HL-60/S4 treated with retinoic acid at 250 ng/mL for 4 days and 3 days (cell line): ENCODE measurements around the gene ZSCAN2.
"Not testable (repeated sequence)": the region's sequence is repeated elsewhere in the genome, so short reads cannot be mapped to it uniquely, and the experiment has no call there.

Source experiments
- in situ Hi-C: fragments of 300-500 bp; cut with MboI; formaldehyde crosslinking; loops from 2 replicates; pipeline ENCODE4 v1.7.0; 2022; ENCODE audit warnings: low sequenced_read_pairs

Gene ZSCAN2

GRCh38 chr15:84600687-84601554 lies at the start of gene ZSCAN2:
Gene ZSCAN2 (plus strand): TSS chr15:84601009. CDS start chr15:84603928, 2,919 bp downstream.
- in situ Hi-C loops = no loop called here

GRCh38 chr15:84551624-84552023 lies 49.2 kb upstream of the ZSCAN2 start:
- in situ Hi-C loops = not testable (repeated sequence)

- in situ Hi-C loops = no loop called here
These were observed 47.9 kb upstream of the ZSCAN2 start for GRCh38 chr15:84552896-84553295.

GRCh38 chr15:84556690-84557089 lies 44.1 kb upstream of the ZSCAN2 start:
- in situ Hi-C loops = not testable (repeated sequence)

DNA sequence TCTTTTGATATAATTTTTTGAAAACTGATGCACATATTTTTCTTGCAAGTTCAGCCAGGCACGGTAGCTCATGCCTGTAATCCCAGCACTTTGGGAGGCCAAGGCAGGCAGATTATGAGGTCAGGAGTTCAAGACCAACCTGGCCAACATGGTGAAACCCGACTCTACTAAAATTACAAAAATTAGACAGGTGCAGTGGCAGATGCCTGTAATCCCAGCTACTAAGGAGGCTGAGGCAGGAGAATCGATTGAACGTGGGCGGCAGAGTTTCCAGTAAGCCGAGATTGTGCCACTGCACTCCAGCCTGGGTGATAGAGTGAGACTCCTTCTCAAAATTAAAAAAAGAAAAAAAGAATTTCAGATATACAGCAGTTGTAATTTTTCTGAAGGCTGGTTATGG lies 32.8 kb upstream of the ZSCAN2 start:
- in situ Hi-C loops = not testable (repeated sequence)

GRCh38 chr15:84570164-84570735 lies 30.6 kb upstream of the ZSCAN2 start:
- in situ Hi-C loops = no loop called here

GRCh38 chr15:84572231-84572630 lies 28.6 kb upstream of the ZSCAN2 start:
- in situ Hi-C loops = no loop called here

GRCh38 chr15:84575493-84575892 lies 25.3 kb upstream of the ZSCAN2 start:
- in situ Hi-C loops = no loop called here

DNA sequence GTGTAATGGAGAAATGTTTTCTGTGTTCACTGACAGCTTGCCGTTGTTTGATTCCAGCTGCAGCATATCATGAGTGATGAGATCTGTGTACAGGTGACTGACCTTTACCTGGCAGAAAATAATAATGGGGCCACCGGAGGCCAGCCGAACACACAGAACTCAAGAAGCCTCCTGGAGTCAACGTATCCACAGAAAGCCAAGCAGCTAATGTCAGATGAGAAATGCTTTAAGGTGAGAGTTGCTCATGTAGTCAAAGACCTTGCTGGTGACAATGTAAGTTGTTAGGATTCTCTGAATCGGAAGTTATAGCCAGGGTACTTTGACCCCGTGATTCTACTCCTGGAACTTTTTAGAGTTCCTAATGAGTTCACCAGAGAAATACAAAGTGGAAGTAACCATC lies 22.9 kb upstream of the ZSCAN2 start:
- in situ Hi-C loops = not testable (repeated sequence)

- in situ Hi-C loops = not testable (repeated sequence)
These were observed 21.5 kb upstream of the ZSCAN2 start for GRCh38 chr15:84579261-84579721.

- in situ Hi-C loops = not testable (repeated sequence)
These were observed 19.0 kb upstream of the ZSCAN2 start for GRCh38 chr15:84581676-84582428.

DNA sequence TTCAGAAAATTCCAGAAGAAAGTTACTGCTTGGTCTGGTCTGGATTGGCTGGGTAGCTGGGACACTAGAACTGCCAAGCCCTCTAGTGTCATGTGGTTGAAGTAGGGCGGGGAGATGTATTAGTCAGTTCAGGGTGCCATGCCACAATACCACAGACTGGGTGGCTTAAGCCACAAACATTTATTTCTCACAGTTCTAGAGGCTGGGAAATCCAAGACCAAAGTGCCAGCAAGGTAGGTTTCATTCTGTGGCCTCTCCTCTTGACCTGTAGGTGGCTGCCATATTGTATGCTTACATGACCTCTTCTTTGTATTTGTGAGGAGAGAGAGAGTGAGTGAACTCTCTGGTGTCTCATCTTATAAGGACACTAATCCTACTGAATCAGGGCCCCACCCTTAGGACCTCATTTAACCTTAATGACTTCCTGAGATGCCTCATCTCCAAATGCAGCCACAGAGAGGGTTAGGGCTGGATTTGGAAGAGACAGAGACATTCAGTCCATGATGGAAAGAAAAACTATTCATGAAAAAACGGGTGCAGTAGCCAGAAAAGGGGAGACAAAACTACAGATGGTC lies 18.1 kb upstream of the ZSCAN2 start:
- in situ Hi-C loops = no loop called here

DNA sequence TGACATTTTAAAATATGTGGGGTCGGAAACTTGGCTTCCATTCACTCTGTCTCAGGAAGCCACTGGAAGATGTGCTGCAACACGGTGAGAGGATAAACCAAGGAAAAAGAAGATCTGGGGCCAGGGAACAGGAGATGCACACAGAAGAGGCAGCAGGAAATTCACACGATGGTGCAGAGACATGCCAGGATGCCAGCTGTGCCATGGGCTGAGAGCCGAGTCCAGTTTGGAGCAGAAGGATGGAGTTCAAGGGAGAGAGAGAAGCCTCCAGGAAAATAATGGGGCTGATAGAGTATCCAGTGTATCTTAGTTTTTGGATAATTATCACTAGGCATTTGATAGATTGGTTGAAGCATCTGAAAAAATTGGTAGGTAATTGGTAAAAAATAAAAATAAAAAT lies 16.9 kb upstream of the ZSCAN2 start:
- in situ Hi-C loops = not testable (repeated sequence)

- in situ Hi-C loops = no loop called here
These were observed 14.1 kb upstream of the ZSCAN2 start for GRCh38 chr15:84586696-84587095.

GRCh38 chr15:84588053-84588874 lies 12.5 kb upstream of the ZSCAN2 start:
- in situ Hi-C loops = no loop called here

DNA sequence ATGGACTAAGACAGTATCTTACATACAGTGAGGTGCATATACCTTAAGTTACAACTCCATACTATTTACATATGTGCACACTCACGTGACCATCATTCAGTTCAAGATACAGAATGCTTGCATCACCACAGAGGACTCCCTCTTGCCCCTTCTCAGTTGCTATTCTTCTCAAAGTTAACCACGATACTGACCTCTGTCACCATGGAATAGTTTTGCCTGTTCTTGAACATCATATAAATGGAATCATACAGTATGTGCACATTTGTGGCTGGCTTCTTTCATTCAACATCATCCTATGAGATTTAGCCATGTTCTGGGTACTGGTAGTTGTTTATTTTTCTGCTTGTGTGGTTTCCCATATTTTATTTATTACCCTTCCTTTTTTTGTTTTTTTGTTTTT lies 10.4 kb upstream of the ZSCAN2 start:
- in situ Hi-C loops = no loop called here

- in situ Hi-C loops = no loop called here
These were observed 9.0 kb upstream of the ZSCAN2 start for GRCh38 chr15:84591815-84592214.

- in situ Hi-C loops = no loop called here
These were observed 6.1 kb upstream of the ZSCAN2 start for GRCh38 chr15:84594617-84595290.

- in situ Hi-C loops = no loop called here
These were observed 5.1 kb upstream of the ZSCAN2 start for GRCh38 chr15:84595660-84596059.

DNA sequence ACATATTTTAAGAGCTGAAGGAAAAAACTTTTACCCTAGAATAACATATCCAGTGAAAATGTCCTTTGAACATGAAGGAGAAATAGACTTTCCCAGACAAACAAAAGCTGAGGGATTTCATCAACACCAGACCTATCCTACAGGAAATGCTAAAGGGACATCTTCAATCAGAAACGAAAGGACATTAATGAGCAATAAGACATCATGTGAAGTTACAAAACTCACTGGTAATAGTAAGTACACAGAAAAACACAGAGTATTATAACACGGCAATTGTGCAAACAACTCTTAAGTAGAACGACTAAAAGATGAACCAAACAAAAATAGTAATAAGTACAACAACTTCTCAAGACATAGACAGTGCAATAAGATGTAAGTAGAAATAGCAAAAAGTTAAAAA lies 3.5 kb upstream of the ZSCAN2 start:
- in situ Hi-C loops = no loop called here
